ENCODE data around the gene TLE3. TPM values are rescaled to one million over a fixed set of nuclear protein-coding genes. Genes with fewer than 3 reads are reported as not detected.

The TLE3 gene
- total RNA-seq, 2 experiments from 2014 or later, result 66.6 to 82.3 TPM

- Mint-ChIP-seq H3K9me3 (no peaks in the 10 kb centered on the region), H3K36me3 (ENCODE audit: low read depth) (peaks cover 51% of the 10 kb centered on the region), H3K27me3 (no peaks in the 10 kb centered on the region), H3K27ac (no peak overlapping the region), H3K4me3 (no peak overlapping the region), H3K4me1 (no peaks in the 10 kb centered on the region)
- ChIA-PET CTCF (no interaction called here), POLR2A (no interaction called here)
- DNase-seq, result no peak
These were observed 28.7 kb downstream of the TLE3 start for GRCh38 chr15:70068783-70069565.

GRCh38 chr15:70067681-70068080 is 30.0 kb downstream of the TLE3 start:
- no peaks in the 10 kb centered on the region for H3K27me3 Mint-ChIP-seq
- no peaks in the 10 kb centered on the region for H3K4me1 Mint-ChIP-seq
- no peak overlapping the region for H3K27ac Mint-ChIP-seq
- H3K4me3 Mint-ChIP-seq, result no peak overlapping the region
- POLR2A ChIA-PET, result no interaction called here
- no peak for DNase-seq
- CTCF ChIA-PET, result interaction anchor here (0.8 to 2.0 kb wide), 2 partner anchors 10 to 56 kb away, joined by 3 to 7 read pairs; no protein-coding TSS in a partner anchor
- H3K36me3 Mint-ChIP-seq (ENCODE audit: low read depth), result peaks cover 38% of the 10 kb centered on the region
- H3K9me3 Mint-ChIP-seq, result no peaks in the 10 kb centered on the region

- Mint-ChIP-seq H3K4me1 (no peaks in the 10 kb centered on the region), H3K27ac (no peak overlapping the region), H3K4me3 (no peak overlapping the region), H3K9me3 (no peaks in the 10 kb centered on the region), H3K27me3 (no peaks in the 10 kb centered on the region), H3K36me3 (ENCODE audit: low read depth) (peaks cover 39% of the 10 kb centered on the region)
- ChIA-PET CTCF (interaction anchor here (0.6 to 2.0 kb wide), 5 partner anchors 11 to 504 kb away, joined by 3 to 7 read pairs (median 3); no protein-coding TSS in a partner anchor), POLR2A (no interaction called here)
- DNase-seq, result no peak
These were observed 30.7 kb downstream of the TLE3 start for GRCh38 chr15:70067011-70067410.

GRCh38 chr15:70066447-70066846 is 31.3 kb downstream of the TLE3 start:
- Mint-ChIP-seq H3K36me3 (ENCODE audit: low read depth) (peaks cover 39% of the 10 kb centered on the region), H3K9me3 (no peaks in the 10 kb centered on the region), H3K4me1 (no peaks in the 10 kb centered on the region), H3K4me3 (no peak overlapping the region), H3K27me3 (no peaks in the 10 kb centered on the region), H3K27ac (no peak overlapping the region)
- ChIA-PET CTCF (interaction anchor here (0.6 to 2.0 kb wide), 5 partner anchors 11 to 503 kb away, joined by 3 to 7 read pairs (median 3); no protein-coding TSS in a partner anchor), POLR2A (no interaction called here)
- DNase-seq, result no peak

- H3K27ac Mint-ChIP-seq, result no peak overlapping the region
- ChIA-PET CTCF (interaction anchor here (0.8 to 1.6 kb wide), 2 partner anchors 11 to 41 kb away, joined by 3 read pairs; no protein-coding TSS in a partner anchor), POLR2A (no interaction called here)
These were observed 31.7 kb downstream of the TLE3 start for GRCh38 chr15:70066004-70066403.

GRCh38 chr15:70065006-70065722 is 32.6 kb downstream of the TLE3 start:
- H3K27me3 Mint-ChIP-seq, result no peaks in the 10 kb centered on the region
- POLR2A ChIA-PET, result no interaction called here
- no peak for DNase-seq
- no peak overlapping the region for H3K27ac Mint-ChIP-seq
- H3K9me3 Mint-ChIP-seq, result no peaks in the 10 kb centered on the region
- peaks cover 33% of the 10 kb centered on the region for H3K36me3 Mint-ChIP-seq (ENCODE audit: low read depth)
- CTCF ChIA-PET, result no interaction called here
- no peak overlapping the region for H3K4me3 Mint-ChIP-seq
- H3K4me1 Mint-ChIP-seq, result no peaks in the 10 kb centered on the region

More at GRCh38 chr15:70066004-70066403, 31.7 kb downstream of the TLE3 start:
- no peak overlapping the region for H3K4me3 Mint-ChIP-seq
- no peak for DNase-seq
- H3K9me3 Mint-ChIP-seq, result no peaks in the 10 kb centered on the region
- H3K27me3 Mint-ChIP-seq, result no peaks in the 10 kb centered on the region
- no peaks in the 10 kb centered on the region for H3K4me1 Mint-ChIP-seq
- H3K36me3 Mint-ChIP-seq (ENCODE audit: low read depth), result peaks cover 35% of the 10 kb centered on the region

GRCh38 chr15:70064441-70064840 is 33.3 kb downstream of the TLE3 start:
- H3K27ac Mint-ChIP-seq, result no peak overlapping the region
- DNase-seq, result no peak
- H3K4me1 Mint-ChIP-seq, result no peaks in the 10 kb centered on the region
- H3K4me3 Mint-ChIP-seq, result no peak overlapping the region
- peaks cover 36% of the 10 kb centered on the region for H3K36me3 Mint-ChIP-seq (ENCODE audit: low read depth)
- POLR2A ChIA-PET, result no interaction called here
- H3K9me3 Mint-ChIP-seq, result no peaks in the 10 kb centered on the region
- CTCF ChIA-PET, result interaction anchor here (1.7 kb wide), 1 partner anchor 8 kb away, joined by 4 read pairs; no protein-coding TSS in a partner anchor
- H3K27me3 Mint-ChIP-seq, result no peaks in the 10 kb centered on the region

GRCh38 chr15:70063980-70064379 is 33.7 kb downstream of the TLE3 start:
- no peak for DNase-seq
- no peak overlapping the region for H3K4me3 Mint-ChIP-seq
- H3K4me1 Mint-ChIP-seq, result no peaks in the 10 kb centered on the region
- ChIA-PET POLR2A (no interaction called here), CTCF (interaction anchor here (1.5 to 1.7 kb wide), 2 partner anchors 8 to 601 kb away, joined by 4 read pairs; no protein-coding TSS in a partner anchor)
- no peak overlapping the region for H3K27ac Mint-ChIP-seq
- peaks cover 39% of the 10 kb centered on the region for H3K36me3 Mint-ChIP-seq (ENCODE audit: low read depth)
- H3K9me3 Mint-ChIP-seq, result no peaks in the 10 kb centered on the region
- H3K27me3 Mint-ChIP-seq, result no peaks in the 10 kb centered on the region

GRCh38 chr15:70063261-70063925 is 34.3 kb downstream of the TLE3 start:
- POLR2A ChIA-PET, result no interaction called here

GRCh38 chr15:70062321-70062956 is 35.3 kb downstream of the TLE3 start:
- CTCF ChIA-PET, result interaction anchor here (0.6 to 1.5 kb wide), 4 partner anchors 14 to 600 kb away, joined by 3 to 4 read pairs (median 3); no protein-coding TSS in a partner anchor
- POLR2A ChIA-PET, result no interaction called here

More at GRCh38 chr15:70063261-70063925, 34.3 kb downstream of the TLE3 start:
- Mint-ChIP-seq H3K4me3 (no peak overlapping the region), H3K4me1 (no peaks in the 10 kb centered on the region), H3K9me3 (no peaks in the 10 kb centered on the region), H3K36me3 (ENCODE audit: low read depth) (peaks cover 39% of the 10 kb centered on the region), H3K27ac (no peak overlapping the region), H3K27me3 (no peaks in the 10 kb centered on the region)
- CTCF ChIA-PET, result interaction anchor here (0.6 to 1.7 kb wide), 4 partner anchors 9 to 601 kb away, joined by 3 to 4 read pairs (median 4); no protein-coding TSS in a partner anchor
- no peak for DNase-seq

GRCh38 chr15:70061696-70062270 is 35.9 kb downstream of the TLE3 start:
- POLR2A ChIA-PET, result no interaction called here
- Mint-ChIP-seq H3K36me3 (ENCODE audit: low read depth) (peaks cover 43% of the 10 kb centered on the region), H3K9me3 (no peaks in the 10 kb centered on the region), H3K4me3 (no peak overlapping the region), H3K27ac (no peak overlapping the region), H3K27me3 (no peaks in the 10 kb centered on the region), H3K4me1 (no peaks in the 10 kb centered on the region)
- CTCF ChIA-PET, result interaction anchor here (0.8 kb wide), 1 partner anchor 15 kb away, joined by 3 read pairs; no protein-coding TSS in a partner anchor
- DNase-seq, result no peak

More at GRCh38 chr15:70062321-70062956, 35.3 kb downstream of the TLE3 start:
- H3K27ac Mint-ChIP-seq, result no peak overlapping the region
- H3K27me3 Mint-ChIP-seq, result no peaks in the 10 kb centered on the region
- no peaks in the 10 kb centered on the region for H3K4me1 Mint-ChIP-seq
- DNase-seq, result no peak
- no peaks in the 10 kb centered on the region for H3K9me3 Mint-ChIP-seq
- H3K4me3 Mint-ChIP-seq, result no peak overlapping the region
- H3K36me3 Mint-ChIP-seq (ENCODE audit: low read depth), result peaks cover 43% of the 10 kb centered on the region

GRCh38 chr15:70060993-70061305 is 36.8 kb downstream of the TLE3 start:
- Mint-ChIP-seq H3K36me3 (ENCODE audit: low read depth) (peaks cover 40% of the 10 kb centered on the region), H3K4me1 (no peaks in the 10 kb centered on the region), H3K9me3 (no peaks in the 10 kb centered on the region), H3K4me3 (no peak overlapping the region), H3K27me3 (no peaks in the 10 kb centered on the region), H3K27ac (no peak overlapping the region)
- no peak for DNase-seq
- CTCF ChIA-PET, result interaction anchor here (1.1 kb wide), 1 partner anchor 8 kb away, joined by 3 read pairs; no protein-coding TSS in a partner anchor
- POLR2A ChIA-PET, result no interaction called here

Data from activated CD4-positive, alpha-beta T cell treated with anti-CD3 and anti-CD28 coated beads, Interleukin-2, amount 10 ng/mL, durations not matched to agents 7 days and 5 days (primary cell).